ENCODE data around the gene WDFY3. TPM values are rescaled to one million over a fixed set of nuclear protein-coding genes. Genes with fewer than 3 reads are reported as not detected.
A peak's percentile ranks its signal among the peaks of the same experiment; 100 is the strongest.

Gene WDFY3
- total and polyA plus RNA-seq, 8 donors = 5.3 to 53.0 (median 29.6) TPM

DNA sequence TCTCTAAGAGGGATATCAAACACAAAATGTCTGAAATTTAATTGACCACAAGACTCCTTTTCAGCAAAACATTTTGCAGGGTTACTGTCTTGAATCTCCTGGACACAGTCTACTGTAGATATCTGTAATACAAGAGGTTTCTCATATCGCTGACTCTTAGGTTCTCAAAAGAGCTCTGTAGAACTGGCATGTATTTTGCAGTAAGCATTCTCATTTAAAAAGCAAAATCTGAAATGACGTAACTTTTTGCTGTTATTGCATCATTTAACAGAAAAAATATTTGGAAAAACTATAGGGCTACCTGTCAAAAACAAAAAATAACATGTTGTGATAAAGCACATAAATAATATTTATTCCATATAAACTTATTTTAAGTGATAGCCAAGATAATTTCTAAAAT lies 269.3 kb downstream of the WDFY3 start:
- no peak for ATAC-seq
- WGBS, 2 donors = 94 to 98% methylated on average over 2 of the region's 2 CpGs
- TF ChIP-seq, protein P1, sequence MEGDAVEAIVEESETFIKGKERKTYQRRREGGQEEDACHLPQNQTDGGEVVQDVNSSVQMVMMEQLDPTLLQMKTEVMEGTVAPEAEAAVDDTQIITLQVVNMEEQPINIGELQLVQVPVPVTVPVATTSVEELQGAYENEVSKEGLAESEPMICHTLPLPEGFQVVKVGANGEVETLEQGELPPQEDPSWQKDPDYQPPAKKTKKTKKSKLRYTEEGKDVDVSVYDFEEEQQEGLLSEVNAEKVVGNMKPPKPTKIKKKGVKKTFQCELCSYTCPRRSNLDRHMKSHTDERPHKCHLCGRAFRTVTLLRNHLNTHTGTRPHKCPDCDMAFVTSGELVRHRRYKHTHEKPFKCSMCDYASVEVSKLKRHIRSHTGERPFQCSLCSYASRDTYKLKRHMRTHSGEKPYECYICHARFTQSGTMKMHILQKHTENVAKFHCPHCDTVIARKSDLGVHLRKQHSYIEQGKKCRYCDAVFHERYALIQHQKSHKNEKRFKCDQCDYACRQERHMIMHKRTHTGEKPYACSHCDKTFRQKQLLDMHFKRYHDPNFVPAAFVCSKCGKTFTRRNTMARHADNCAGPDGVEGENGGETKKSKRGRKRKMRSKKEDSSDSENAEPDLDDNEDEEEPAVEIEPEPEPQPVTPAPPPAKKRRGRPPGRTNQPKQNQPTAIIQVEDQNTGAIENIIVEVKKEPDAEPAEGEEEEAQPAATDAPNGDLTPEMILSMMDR (IDR thresholded peaks at IDR 0.05) = no peak
- Histone ChIP-seq H3K36me3 (peaks cover 0 to 54% (median 10%) of the 10 kb centered on the region in 3 donors), H3K4me3 (no peak overlapping the region), H3K9me3 (no peaks in the 10 kb centered on the region), H3K27ac (no peak overlapping the region), H3K4me1 (peaks cover 0 to 5% (median 3%) of the 10 kb centered on the region in 3 donors), H3K27me3 (no peaks in the 10 kb centered on the region)
- no peak for FAIRE-seq
- intact Hi-C loops (cut with DNase I) = no loop called here
- DNase-seq = no peak

DNA sequence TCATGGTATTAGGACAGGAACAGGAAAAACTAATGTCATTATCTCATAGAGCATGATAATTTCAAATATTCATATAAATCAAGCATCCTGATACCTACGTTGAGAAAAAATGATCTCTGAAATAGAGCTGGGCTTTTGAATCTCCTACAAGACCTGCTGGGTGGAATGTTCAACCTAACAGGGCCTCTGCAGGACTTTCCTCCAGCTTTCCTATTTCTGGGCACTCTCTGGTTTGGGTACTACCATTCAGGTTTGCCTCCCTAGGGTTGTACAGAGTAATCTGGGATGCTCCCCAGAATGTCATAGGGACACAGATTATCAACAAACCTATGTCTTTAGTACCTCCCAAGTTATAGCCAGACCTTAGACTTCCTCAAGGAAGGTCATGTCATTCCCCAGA lies 274.7 kb downstream of the WDFY3 start:
- peaks cover 0 to 60% (median 10%) of the 10 kb centered on the region in 3 donors for H3K36me3 ChIP-seq
- no peaks in the 10 kb centered on the region for H3K9me3 ChIP-seq
- no peaks in the 10 kb centered on the region for H3K27me3 ChIP-seq
- H3K4me1 ChIP-seq = no peaks in the 10 kb centered on the region
- 92% methylated on average over 1 of the region's 1 CpG for WGBS, 2 donors
- TF ChIP-seq, protein P1 (IDR thresholded peaks at IDR 0.05) = no peak
- DNase-seq = no peak
- H3K4me3 ChIP-seq = no peak overlapping the region
- intact Hi-C loops (cut with DNase I) = no loop called here
- ATAC-seq = no peak
- H3K27ac ChIP-seq = no peak overlapping the region
- FAIRE-seq = no peak

DNA sequence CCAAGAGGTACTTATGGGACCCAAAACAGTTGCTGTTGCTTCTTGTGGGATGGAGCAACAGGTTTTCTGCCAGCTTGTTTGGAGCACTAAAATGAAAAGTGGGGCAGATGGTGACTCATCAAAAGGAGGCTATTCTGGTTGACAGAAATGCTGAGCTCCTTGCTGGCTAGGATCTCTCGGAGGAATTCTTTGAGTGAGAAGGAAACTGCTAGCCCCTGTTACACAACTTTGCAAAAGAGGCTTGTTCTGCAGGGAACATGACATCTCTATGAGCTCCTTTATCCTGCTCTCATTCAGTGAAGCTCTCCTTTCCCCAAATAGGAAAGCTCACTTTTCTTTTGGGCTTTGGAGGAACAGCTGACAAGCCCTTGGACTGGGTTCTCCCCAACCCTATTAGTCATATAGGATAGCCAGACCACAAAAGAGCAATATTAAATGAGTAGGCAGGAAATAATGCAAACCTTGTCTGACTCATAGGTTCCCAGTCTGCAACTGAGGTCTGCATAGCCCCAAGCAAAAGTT lies 275.3 kb downstream of the WDFY3 start:
- Histone ChIP-seq H3K9me3 (no peaks in the 10 kb centered on the region), H3K27ac (no peak overlapping the region), H3K4me1 (no peaks in the 10 kb centered on the region), H3K36me3 (peaks cover 0 to 63% (median 10%) of the 10 kb centered on the region in 3 donors), H3K4me3 (no peak overlapping the region), H3K27me3 (no peaks in the 10 kb centered on the region)
- intact Hi-C loops (cut with DNase I) = no loop called here
- FAIRE-seq (no peak), ATAC-seq (peak in 2 of 4 donors; percentile 56 to 76), DNase-seq (no peak)
- TF ChIP-seq, protein P1 (IDR thresholded peaks at IDR 0.05) = no peak
- WGBS, 2 donors = 83 to 95% methylated on average over 1 of the region's 1 CpG

DNA sequence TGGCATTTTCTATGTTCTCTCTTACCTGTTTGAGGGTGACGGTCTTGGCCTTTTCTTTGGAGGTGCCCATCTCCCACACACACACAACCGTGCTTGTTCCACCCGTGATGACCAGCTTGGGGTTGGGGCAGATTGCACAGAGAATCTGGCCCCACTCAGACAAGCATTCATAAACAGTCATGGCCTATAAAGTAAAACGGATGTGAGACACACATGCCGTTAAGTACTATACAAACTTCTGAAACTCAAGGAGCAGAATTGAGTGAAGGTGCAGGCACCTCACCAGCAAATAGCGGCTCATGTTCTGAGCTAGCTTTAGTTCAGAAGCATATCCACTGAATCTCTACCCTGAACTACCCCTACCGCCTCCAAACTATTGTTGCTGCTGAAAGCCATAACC lies 276.0 kb downstream of the WDFY3 start:
- Histone ChIP-seq H3K4me3 (no peak overlapping the region), H3K36me3 (peaks cover 0 to 56% (median 10%) of the 10 kb centered on the region in 3 donors), H3K4me1 (no peaks in the 10 kb centered on the region), H3K27ac (no peak overlapping the region), H3K27me3 (no peaks in the 10 kb centered on the region), H3K9me3 (no peaks in the 10 kb centered on the region)
- intact Hi-C loops (cut with DNase I) = no loop called here
- no peak for ATAC-seq
- DNase-seq = no peak
- TF ChIP-seq, protein P1 (IDR thresholded peaks at IDR 0.05) = no peak
- FAIRE-seq = no peak
- 95% methylated on average over 7 of the region's 7 CpGs for WGBS, 2 donors

DNA sequence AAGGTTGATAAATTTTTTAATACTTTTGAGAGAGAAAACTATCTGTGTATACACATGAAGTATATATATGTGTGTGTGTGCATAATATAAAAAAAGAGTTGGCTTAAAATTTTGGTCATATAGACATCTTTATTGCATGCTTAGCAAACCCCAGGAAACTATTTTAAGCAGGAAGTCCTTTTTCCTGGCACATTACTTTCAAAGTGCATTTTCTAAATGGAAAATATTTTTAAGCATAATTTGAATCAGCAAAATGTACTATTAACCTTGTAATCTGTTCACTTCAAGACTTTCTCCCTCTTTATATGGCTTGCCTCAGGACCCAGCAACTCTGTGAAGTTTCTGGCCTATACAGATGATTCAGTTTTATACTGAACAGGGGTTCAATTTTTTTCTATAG lies 277.3 kb downstream of the WDFY3 start:
- no peaks in the 10 kb centered on the region for H3K9me3 ChIP-seq
- FAIRE-seq (no peak), ATAC-seq (no peak), DNase-seq (no peak)
- no peak overlapping the region for H3K27ac ChIP-seq
- intact Hi-C loops (cut with DNase I) = no loop called here
- H3K4me3 ChIP-seq = no peak overlapping the region
- H3K36me3 ChIP-seq = peaks cover 0 to 44% (median 3%) of the 10 kb centered on the region in 3 donors
- TF ChIP-seq, protein P1 (IDR thresholded peaks at IDR 0.05) = no peak
- no peaks in the 10 kb centered on the region for H3K27me3 ChIP-seq
- no peaks in the 10 kb centered on the region for H3K4me1 ChIP-seq
